HEK293 (cell line): ENCODE data around the gene TECR.

Experiments used
- HOXA7 ChIP-seq: sonication (generic); formaldehyde crosslinking; IDR thresholded peaks from 2 replicates; pipeline ENCODE4 v1.8.1; 2022; ENCODE audit warnings: missing genetic modification reagents, borderline replicate concordance
- KLF16 ChIP-seq: fragments of 450-650 bp; formaldehyde crosslinking; IDR thresholded peaks from 2 replicates; pipeline ENCODE4 v1.5.1; 2017; ENCODE audit warnings: missing biosample characterization, missing genetic modification characterization
- ZBTB44 ChIP-seq: fragments of 450-650 bp; IDR thresholded peaks from 2 replicates; pipeline ENCODE4 v1.5.1; 2018; ENCODE audit warnings: missing biosample characterization, mild to moderate bottlenecking, missing genetic modification characterization
- ZNF155 ChIP-seq: fragments of 450-650 bp; formaldehyde crosslinking; IDR thresholded peaks from 2 replicates; pipeline ENCODE4 v1.5.1; 2016; ENCODE audit warnings: missing biosample characterization, missing genetic modification characterization
- ZNF274 ChIP-seq, 2 experiments: fragments of 200-500 bp in 1 of 2; fragments of 450-650 bp in 1 of 2; sonication (Bioruptor generic) in 1 of 2; formaldehyde crosslinking in 1 of 2; IDR thresholded peaks; 2 replicates each; pipeline versions ENCODE4 v1.5.1 to v1.6.1; 2014 to 2016; ENCODE audit warnings: borderline replicate concordance in 1 of 2, inconsistent platforms in 1 of 2, low read length in 1 of 2, missing biosample characterization in 1 of 2, missing genetic modification characterization in 1 of 2
- ZNF658 ChIP-seq: fragments of 450-650 bp; formaldehyde crosslinking; IDR thresholded peaks from 2 replicates; pipeline ENCODE4; 2016; ENCODE audit warnings: missing biosample characterization, missing genetic modification characterization
- ZNF707 ChIP-seq: fragments of 450-650 bp; formaldehyde crosslinking; IDR thresholded peaks from 2 replicates; pipeline ENCODE4 v1.5.1; 2016; ENCODE audit warnings: missing biosample characterization, missing genetic modification characterization
- ZSCAN5A ChIP-seq: fragments of 450-650 bp; formaldehyde crosslinking; IDR thresholded peaks from 2 replicates; pipeline ENCODE4 v1.5.1; 2016; ENCODE audit warnings: missing biosample characterization, missing genetic modification characterization
- TF ChIP-seq, protein P1 (sequence below): fragments of 450-650 bp; formaldehyde crosslinking; IDR thresholded peaks from 2 replicates; pipeline ENCODE4 v1.5.1; 2016; ENCODE audit warnings: missing biosample characterization, missing genetic modification characterization

GRCh38 chr19:14503285-14503684 is 26.1 kb upstream of the TECR start:
- TF ChIP-seq ZNF707 (tag by site-specific recombination) (no peak), ZNF658 (tag by site-specific recombination) (no peak), ZNF155 (tag by site-specific recombination) (no peak), ZNF274 (IDR thresholded peaks at IDR 0.05; ENCODE audit: low read length) (no peak), ZNF274 (tag by site-specific recombination; IDR thresholded peaks at IDR 0.05; ENCODE audit: borderline replicate concordance) (no peak), KLF16 (no peak), ZBTB44 (tag by site-specific recombination) (no peak), ZSCAN5A (tag by site-specific recombination) (no peak), HOXA7 (no peak)
- TF ChIP-seq, protein P1, sequence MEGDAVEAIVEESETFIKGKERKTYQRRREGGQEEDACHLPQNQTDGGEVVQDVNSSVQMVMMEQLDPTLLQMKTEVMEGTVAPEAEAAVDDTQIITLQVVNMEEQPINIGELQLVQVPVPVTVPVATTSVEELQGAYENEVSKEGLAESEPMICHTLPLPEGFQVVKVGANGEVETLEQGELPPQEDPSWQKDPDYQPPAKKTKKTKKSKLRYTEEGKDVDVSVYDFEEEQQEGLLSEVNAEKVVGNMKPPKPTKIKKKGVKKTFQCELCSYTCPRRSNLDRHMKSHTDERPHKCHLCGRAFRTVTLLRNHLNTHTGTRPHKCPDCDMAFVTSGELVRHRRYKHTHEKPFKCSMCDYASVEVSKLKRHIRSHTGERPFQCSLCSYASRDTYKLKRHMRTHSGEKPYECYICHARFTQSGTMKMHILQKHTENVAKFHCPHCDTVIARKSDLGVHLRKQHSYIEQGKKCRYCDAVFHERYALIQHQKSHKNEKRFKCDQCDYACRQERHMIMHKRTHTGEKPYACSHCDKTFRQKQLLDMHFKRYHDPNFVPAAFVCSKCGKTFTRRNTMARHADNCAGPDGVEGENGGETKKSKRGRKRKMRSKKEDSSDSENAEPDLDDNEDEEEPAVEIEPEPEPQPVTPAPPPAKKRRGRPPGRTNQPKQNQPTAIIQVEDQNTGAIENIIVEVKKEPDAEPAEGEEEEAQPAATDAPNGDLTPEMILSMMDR, result no peak
